ENCODE data around the gene PRKAB1.

PRKAB1 gene

DNA sequence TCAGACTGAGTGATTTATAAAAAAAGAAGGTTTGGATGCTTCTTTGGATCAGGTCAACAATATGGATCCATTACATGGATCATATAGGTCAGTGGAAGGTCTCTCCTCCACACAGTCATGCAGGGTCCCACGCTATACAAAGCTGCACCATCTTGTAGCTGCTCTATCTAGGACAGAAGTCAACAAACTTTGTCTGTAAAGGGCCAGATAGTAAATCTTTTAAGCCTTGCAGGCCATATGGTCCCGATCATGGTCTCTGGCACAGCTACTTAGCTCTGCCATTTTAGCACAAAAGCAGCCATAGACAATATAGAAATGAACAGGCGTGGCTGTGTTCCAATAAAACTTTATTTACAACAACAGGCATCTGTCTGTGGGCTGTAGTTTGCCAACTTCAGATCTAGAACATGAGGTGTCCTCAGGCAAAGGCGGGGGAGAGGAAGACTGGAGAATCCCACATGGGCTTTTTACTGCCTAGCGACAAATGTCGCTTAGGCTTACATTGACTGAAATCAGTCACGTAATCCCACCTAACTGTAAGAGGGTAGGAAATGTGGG, 37.6 kb upstream of the PRKAB1 start:
- no peak for DNase-seq (ENCODE audit: low spot score)
- in situ Hi-C loops (cut with MboI; ENCODE audit: low pct_unique_long_range_greater_than_20kb, low sequenced_read_pairs, unreplicated experiment): no loop called here
- TF ChIP-seq, protein P1, sequence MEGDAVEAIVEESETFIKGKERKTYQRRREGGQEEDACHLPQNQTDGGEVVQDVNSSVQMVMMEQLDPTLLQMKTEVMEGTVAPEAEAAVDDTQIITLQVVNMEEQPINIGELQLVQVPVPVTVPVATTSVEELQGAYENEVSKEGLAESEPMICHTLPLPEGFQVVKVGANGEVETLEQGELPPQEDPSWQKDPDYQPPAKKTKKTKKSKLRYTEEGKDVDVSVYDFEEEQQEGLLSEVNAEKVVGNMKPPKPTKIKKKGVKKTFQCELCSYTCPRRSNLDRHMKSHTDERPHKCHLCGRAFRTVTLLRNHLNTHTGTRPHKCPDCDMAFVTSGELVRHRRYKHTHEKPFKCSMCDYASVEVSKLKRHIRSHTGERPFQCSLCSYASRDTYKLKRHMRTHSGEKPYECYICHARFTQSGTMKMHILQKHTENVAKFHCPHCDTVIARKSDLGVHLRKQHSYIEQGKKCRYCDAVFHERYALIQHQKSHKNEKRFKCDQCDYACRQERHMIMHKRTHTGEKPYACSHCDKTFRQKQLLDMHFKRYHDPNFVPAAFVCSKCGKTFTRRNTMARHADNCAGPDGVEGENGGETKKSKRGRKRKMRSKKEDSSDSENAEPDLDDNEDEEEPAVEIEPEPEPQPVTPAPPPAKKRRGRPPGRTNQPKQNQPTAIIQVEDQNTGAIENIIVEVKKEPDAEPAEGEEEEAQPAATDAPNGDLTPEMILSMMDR (IDR thresholded peaks at IDR 0.05; ENCODE audit: extremely low read depth, insufficient read depth, missing control alignments): no peak

DNA sequence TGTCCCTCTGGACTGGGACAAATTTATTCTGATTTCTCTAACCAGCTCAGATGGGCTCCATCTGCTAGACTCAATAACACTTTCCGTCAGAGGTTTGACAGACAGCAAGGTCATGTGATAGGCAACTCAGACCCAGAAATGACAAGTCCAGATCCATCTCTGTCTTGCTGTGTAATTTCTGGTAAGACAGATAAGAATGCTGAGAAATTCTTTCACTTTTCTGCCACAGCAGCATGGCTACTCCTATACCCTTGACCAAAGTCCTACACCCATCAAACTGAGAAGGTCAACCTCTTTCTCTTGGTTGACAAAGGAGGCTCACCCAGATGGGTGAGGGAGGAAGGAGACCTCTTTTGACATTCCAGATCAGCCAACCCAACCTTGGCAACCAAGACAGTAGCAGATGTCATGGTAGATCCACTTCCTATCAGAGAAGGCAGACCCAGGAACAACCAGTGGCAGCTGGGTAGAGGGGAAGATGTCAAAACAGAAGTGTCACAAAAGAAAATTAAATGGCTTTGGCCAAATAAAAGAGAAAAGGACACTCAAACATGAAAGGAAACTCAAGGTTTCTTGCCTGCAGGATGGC, 36.9 kb upstream of the PRKAB1 start:
- DNase-seq (ENCODE audit: low spot score): no peak
- TF ChIP-seq, protein P1 (IDR thresholded peaks at IDR 0.05; ENCODE audit: extremely low read depth, insufficient read depth, missing control alignments): no peak
- in situ Hi-C loops (cut with MboI; ENCODE audit: low pct_unique_long_range_greater_than_20kb, low sequenced_read_pairs, unreplicated experiment): no loop called here

DNA sequence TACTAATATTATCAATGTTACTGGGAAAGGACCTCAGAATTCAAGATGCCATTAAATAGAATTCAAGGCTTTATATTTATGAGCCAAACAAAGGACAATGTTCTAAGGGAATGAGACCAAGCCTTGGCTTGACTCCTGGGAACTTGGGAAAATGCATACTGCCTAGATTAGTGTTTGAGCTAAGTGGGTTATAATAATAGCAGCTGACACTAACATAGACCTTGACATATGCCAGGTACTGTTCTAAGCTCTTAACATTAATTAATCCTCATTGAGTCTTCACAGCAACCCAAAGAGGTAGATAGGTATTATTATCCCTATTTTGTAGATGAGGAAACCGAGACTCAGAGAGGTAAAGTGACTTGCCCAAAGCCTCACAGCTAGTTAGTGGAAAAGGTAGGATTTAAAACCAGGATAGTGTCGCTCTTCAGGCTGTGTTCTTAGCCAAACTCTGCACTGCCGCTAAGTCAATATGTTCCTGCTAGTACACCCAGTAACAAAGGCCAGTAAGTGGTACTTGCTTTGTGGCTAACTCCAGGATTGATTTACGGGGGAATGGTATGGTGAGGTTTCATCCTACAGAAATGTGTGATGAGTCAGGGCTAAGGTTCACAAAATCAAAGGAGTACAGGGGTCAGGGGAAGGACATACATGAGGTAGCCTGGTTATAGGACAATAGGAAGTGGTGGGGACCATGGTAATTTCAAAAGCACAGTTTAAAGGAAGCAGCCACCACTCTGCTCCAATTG, 35.8 kb upstream of the PRKAB1 start:
- TF ChIP-seq, protein P1 (IDR thresholded peaks at IDR 0.05; ENCODE audit: extremely low read depth, insufficient read depth, missing control alignments): no peak
- in situ Hi-C loops (cut with MboI; ENCODE audit: low pct_unique_long_range_greater_than_20kb, low sequenced_read_pairs, unreplicated experiment): no loop called here
- DNase-seq (ENCODE audit: low spot score): no peak

DNA sequence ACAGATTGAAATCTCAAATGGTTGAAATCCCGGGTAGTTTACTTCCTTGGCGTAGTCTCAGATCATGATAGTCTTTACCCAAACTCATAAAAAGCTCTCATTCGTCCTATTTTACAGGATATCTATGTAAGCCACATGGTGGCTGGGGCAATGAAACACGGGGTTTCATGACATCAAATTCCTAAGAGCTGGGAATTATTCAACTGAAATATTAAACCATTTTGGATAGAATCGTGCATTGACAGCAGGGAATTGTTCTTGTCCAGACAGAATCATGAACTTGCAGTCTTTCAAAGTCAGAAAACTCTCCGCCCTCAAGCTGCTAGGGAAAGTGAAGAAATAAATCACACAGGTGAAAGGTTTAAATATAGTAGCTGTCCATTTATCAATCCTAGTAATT, 33.2 kb upstream of the PRKAB1 start:
- no peak for DNase-seq (ENCODE audit: low spot score)
- TF ChIP-seq, protein P1 (IDR thresholded peaks at IDR 0.05; ENCODE audit: extremely low read depth, insufficient read depth, missing control alignments): no peak
- in situ Hi-C loops (cut with MboI; ENCODE audit: low pct_unique_long_range_greater_than_20kb, low sequenced_read_pairs, unreplicated experiment): no loop called here

DNA sequence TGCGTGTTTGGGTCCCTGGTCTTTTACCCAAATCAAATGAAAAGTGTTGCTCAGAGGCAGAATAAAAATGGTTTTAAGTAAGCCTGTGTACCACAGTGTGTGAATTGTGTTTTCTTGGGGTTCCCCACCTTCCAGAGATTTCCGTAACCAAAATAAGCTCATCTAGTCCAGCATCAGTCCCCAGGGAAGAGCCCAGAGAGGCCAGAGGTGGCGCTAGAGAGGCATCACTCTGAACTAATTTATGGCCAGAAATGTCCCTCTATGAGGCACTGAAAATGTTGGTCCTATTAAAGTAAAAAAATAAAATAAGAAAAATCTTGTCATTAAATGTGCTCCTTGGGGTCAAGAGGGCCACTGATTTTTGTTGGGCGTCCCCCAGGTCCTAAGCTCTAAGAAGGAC, 24.9 kb upstream of the PRKAB1 start:
- no peak for DNase-seq (ENCODE audit: low spot score)
- in situ Hi-C loops (cut with MboI; ENCODE audit: low pct_unique_long_range_greater_than_20kb, low sequenced_read_pairs, unreplicated experiment): no loop called here
- TF ChIP-seq, protein P1 (IDR thresholded peaks at IDR 0.05; ENCODE audit: extremely low read depth, insufficient read depth, missing control alignments): peak; percentile 25

DNA sequence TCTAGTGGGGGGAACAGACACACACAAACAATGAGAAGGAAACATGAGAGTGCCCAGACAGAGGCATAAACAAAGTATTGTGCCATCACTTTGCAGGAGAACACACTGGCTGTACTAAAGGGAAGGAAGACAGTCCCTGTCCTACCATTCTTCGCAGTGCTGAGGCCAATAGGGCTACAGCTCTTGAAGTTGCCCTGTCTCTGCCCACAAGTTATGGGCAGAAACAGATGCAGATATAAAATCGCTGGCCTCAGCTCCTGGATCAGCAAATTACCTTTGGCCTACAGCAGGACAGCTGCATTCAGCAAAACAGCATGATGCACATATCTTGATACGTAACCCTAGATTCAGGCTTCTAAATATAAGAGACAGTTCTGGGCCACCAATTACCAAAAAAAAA, 23.0 kb upstream of the PRKAB1 start:
- in situ Hi-C loops (cut with MboI; ENCODE audit: low pct_unique_long_range_greater_than_20kb, low sequenced_read_pairs, unreplicated experiment): no loop called here
- TF ChIP-seq, protein P1 (IDR thresholded peaks at IDR 0.05; ENCODE audit: extremely low read depth, insufficient read depth, missing control alignments): no peak
- no peak for DNase-seq (ENCODE audit: low spot score)
